Gastroesophageal sphincter (tissue), 3 donors: ENCODE results near the gene CHD5.
"Not testable (repeated sequence)": the region's sequence is repeated elsewhere in the genome, so short reads cannot be mapped to it uniquely, and the experiment has no call there.

Experiments
- CTCF ChIP-seq, 4 experiments: fragments of 200-600 bp in 2 of 4; fragments of 450-650 bp in 2 of 4; sonication (generic) in 1 of 4; IDR thresholded peaks; one replicate each; pipeline ENCODE4 v1.5.1; 2017 to 2019; ENCODE audit warnings: antibody characterized with exemption in 4 of 4, mild to moderate bottlenecking in 2 of 4, moderate library complexity in 2 of 4
- EP300 ChIP-seq: sonication (generic); formaldehyde crosslinking; IDR thresholded peaks from one replicate; pipeline ENCODE4 v1.6.1; 2017; ENCODE audit warnings: antibody characterized with exemption, mild to moderate bottlenecking
- POLR2A ChIP-seq, 2 donors: fragments of 450-650 bp; IDR thresholded peaks; one replicate each; pipeline ENCODE4 v1.6.1; 2017; ENCODE audit warnings: antibody characterized with exemption in 2 of 2, mild to moderate bottlenecking in 2 of 2, moderate library complexity in 1 of 2

GRCh38 chr1:6077061-6077460 is 103.1 kb downstream of the CHD5 start:
- not testable (repeated sequence) for TF ChIP-seq CTCF (IDR thresholded peaks at IDR 0.05); POLR2A (IDR thresholded peaks at IDR 0.05); EP300
